CD14-positive monocyte (primary cell): ENCODE results near the gene ACTRT2. TPM values are rescaled to one million over a fixed set of nuclear protein-coding genes. Genes with fewer than 3 reads are reported as not detected.

Source experiments
- DNase-seq, 3 donors: peaks; one replicate each; pipeline ENCODE4 v3.0.0-alpha.2; 2011 to 2022
- H2AFZ ChIP-seq: 2 replicates; pipeline ENCODE4 v1.6.0; 2012; ENCODE audit warnings: mild to moderate bottlenecking, low read depth, low read length, inconsistent platforms; ENCODE audit not compliant: insufficient read depth, poor library complexity, severe bottlenecking
- H3K27ac ChIP-seq, 2 donors: 1 replicate in 1 of 2; 2 replicates in 1 of 2; pipeline ENCODE4 v1.5.1; 2012 to 2013; ENCODE audit warnings: low read length in 2 of 2, control low read depth in 1 of 2, inconsistent platforms in 1 of 2, low read depth in 1 of 2, mild to moderate bottlenecking in 1 of 2
- H3K27me3 ChIP-seq, 2 donors: one replicate each; pipeline versions ENCODE4 v1.6.0 to v1.6.1; 2011 to 2013; ENCODE audit warnings: low read length in 2 of 2; ENCODE audit not compliant: control insufficient read depth in 2 of 2, insufficient read depth in 2 of 2
- H3K36me3 ChIP-seq, 2 donors: replicated peaks in 1 of 2; 1 replicate in 1 of 2; 2 replicates in 1 of 2; pipeline versions ENCODE4 v1.5.1 to v1.6.1; 2012 to 2013; ENCODE audit warnings: low read length in 2 of 2, control low read depth in 1 of 2, inconsistent platforms in 1 of 2, mild to moderate bottlenecking in 1 of 2; ENCODE audit not compliant: insufficient read depth in 2 of 2, control insufficient read depth in 1 of 2
- H3K4me1 ChIP-seq, 2 donors: 1 replicate in 1 of 2; 2 replicates in 1 of 2; pipeline versions ENCODE4 v1.5.1 to v1.6.1; 2012 to 2013; ENCODE audit warnings: low read length in 2 of 2, control low read depth in 1 of 2, inconsistent platforms in 1 of 2, mild to moderate bottlenecking in 1 of 2, moderate library complexity in 1 of 2; ENCODE audit not compliant: insufficient read depth in 2 of 2, control insufficient read depth in 1 of 2
- H3K4me2 ChIP-seq: replicated peaks from 2 replicates; pipeline ENCODE3; 2012; ENCODE audit warnings: low read length, moderate library complexity, mild to moderate bottlenecking; ENCODE audit not compliant: poor library complexity, severe bottlenecking; ENCODE audit errors: extremely low read depth
- H3K4me3 ChIP-seq, 3 experiments: fragments of 200-600 bp in 1 of 3; sonication (generic) in 1 of 3; replicated peaks in 1 of 3; 1 replicate in 2 of 3; 2 replicates in 1 of 3; pipeline ENCODE4 v1.5.1; 2011 to 2013; ENCODE audit warnings: low read length in 3 of 3, mild to moderate bottlenecking in 3 of 3, control low read depth in 2 of 3, low read depth in 2 of 3, inconsistent platforms in 1 of 3, moderate library complexity in 1 of 3
- H3K79me2 ChIP-seq: 2 replicates; pipeline ENCODE4 v1.6.0; 2012; ENCODE audit warnings: mild to moderate bottlenecking, control low read depth, inconsistent platforms, low read length, moderate library complexity; ENCODE audit not compliant: insufficient read depth
- H3K9ac ChIP-seq: 2 replicates; pipeline ENCODE4 v1.6.0; 2017; ENCODE audit warnings: low read length, mild to moderate bottlenecking; ENCODE audit not compliant: insufficient read depth, poor library complexity, severe bottlenecking
- H3K9me3 ChIP-seq, 2 donors: replicated peaks in 1 of 2; 1 replicate in 1 of 2; 2 replicates in 1 of 2; pipeline versions ENCODE4 v1.5.1 to v1.6.1; 2012 to 2013; ENCODE audit warnings: low read length in 2 of 2, control low read depth in 1 of 2; ENCODE audit not compliant: control insufficient read depth in 1 of 2, insufficient read depth in 1 of 2
- H4K20me1 ChIP-seq: 2 replicates; pipeline ENCODE4 v1.6.0; 2012; ENCODE audit warnings: mild to moderate bottlenecking, low read length, control low read depth, moderate library complexity; ENCODE audit not compliant: insufficient read depth
- H3K27ac Mint-ChIP-seq, 7 donors: one replicate each; pipeline ENCODE4 v1.8.0; 2020; ENCODE audit warnings: mild to moderate bottlenecking in 7 of 7, mixed read lengths in 7 of 7, moderate library complexity in 6 of 7, inconsistent platforms in 2 of 7
- H3K27me3 Mint-ChIP-seq, 3 donors: one replicate each; pipeline ENCODE4 v1.8.0; 2021 to 2022; ENCODE audit warnings: low read depth in 3 of 3, mild to moderate bottlenecking in 3 of 3, mixed read lengths in 3 of 3, moderate library complexity in 3 of 3, inconsistent platforms in 1 of 3
- H3K36me3 Mint-ChIP-seq, 2 donors: one replicate each; pipeline ENCODE4 v1.8.0; 2020; ENCODE audit warnings: mixed read lengths in 2 of 2, inconsistent platforms in 1 of 2, mild to moderate bottlenecking in 1 of 2
- H3K4me1 Mint-ChIP-seq: one replicate; pipeline ENCODE4 v1.8.0; 2020; ENCODE audit warnings: mild to moderate bottlenecking, mixed read lengths
- H3K4me3 Mint-ChIP-seq, 2 donors: one replicate each; pipeline ENCODE4 v1.8.0; 2020; ENCODE audit warnings: mild to moderate bottlenecking in 2 of 2, mixed read lengths in 2 of 2, moderate library complexity in 1 of 2
- H3K9me3 Mint-ChIP-seq, 7 donors: one replicate each; pipeline ENCODE4 v1.8.0; 2020 to 2022; ENCODE audit warnings: mixed read lengths in 7 of 7, mild to moderate bottlenecking in 6 of 7, moderate library complexity in 6 of 7, inconsistent platforms in 2 of 7
- WGBS: methylation state at CpG from one replicate; pipeline ENCODE4 v1.1.5; 2013; ENCODE audit warnings: missing lambda C conversion rate; ENCODE audit not compliant: insufficient coverage; 5-methylcytosine and 5-hydroxymethylcytosine counted together
- intact Hi-C, 2 donors: fragments of 100-400 bp; cut with micrococcal nuclease; formaldehyde crosslinking; loops; one replicate each; pipeline versions ENCODE4 v1.15.0 to v1.15.1; 2023
- polyA plus RNA-seq, 3 donors: library from polyadenylated mRNA; depleted of rRNA in 1 of 3; unstranded in 2 of 3; stranded (reverse) in 1 of 3; fragments of 300-500 nt in 2 of 3; fragments of >200 nt in 1 of 3; fragmentation: Illumina TruSeq in 2 of 3; gene quantifications; 1 replicate in 2 of 3; 2 replicates in 1 of 3; pipeline ENCODE4 v1.2.3, GENCODE V29; 2012 to 2021
- TF ChIP-seq, protein P1 (sequence below): fragments of 200-600 bp; IDR thresholded peaks from one replicate; pipeline ENCODE4 v1.8.0; 2022; ENCODE audit warnings: antibody characterized with exemption, mild to moderate bottlenecking

Gene ACTRT2
- polyA plus RNA-seq, 3 donors, result not detected

DNA sequence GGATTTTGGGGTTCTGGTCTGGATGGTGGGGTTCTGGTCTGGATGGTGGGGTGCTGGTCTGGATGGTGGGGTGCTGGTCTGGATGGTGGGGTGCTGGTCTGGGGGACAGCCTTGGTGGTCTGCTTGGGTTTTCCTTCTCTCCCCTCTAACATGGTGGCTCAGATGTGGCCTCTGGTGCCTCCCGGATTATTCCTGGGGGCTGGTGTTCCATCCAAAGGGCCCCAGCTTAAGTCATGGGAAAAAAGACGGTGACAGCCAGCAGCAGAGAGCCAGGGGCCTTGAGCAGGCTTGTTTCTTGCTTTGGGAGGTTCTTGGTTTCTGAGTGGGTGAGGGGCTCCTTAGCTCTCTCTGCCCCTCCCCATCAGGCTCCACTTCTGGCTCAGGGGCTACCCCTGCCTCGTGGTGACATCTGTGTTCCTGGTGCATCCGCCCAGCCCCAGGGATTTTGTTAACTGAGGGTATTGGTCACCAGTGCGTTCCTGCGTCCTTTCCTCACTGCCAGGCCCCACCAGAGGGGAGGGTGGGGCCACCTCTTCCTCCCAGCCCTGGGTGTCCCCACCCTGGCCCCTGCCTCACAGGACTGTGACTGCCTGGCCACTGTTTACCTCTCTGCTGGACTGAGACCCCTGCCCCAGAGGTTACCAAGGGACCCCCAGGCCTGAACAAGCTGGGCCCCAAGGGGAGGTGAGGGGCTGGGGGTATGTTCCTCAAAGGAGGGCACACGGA is 43.2 kb upstream of the ACTRT2 start:
- Histone ChIP-seq H2AFZ (no peak overlapping the region), H3K36me3 (no peaks in the 10 kb centered on the region), H3K27ac (no peak overlapping the region), H3K4me2 (no peak overlapping the region), H3K4me3 (no peak overlapping the region), H3K4me1 (no peaks in the 10 kb centered on the region), H3K9ac (no peak overlapping the region), H3K9me3 (no peaks in the 10 kb centered on the region), H3K27me3 (peaks cover 0 to 3% of the 10 kb centered on the region in 2 donors), H4K20me1 (no peaks in the 10 kb centered on the region), H3K79me2 (no peaks in the 10 kb centered on the region)
- intact Hi-C loops, result no loop called here
- H3K4me3 Mint-ChIP-seq, result no peak overlapping the region
- DNase-seq, result no peak
- H3K9me3 Mint-ChIP-seq, result no peaks in the 10 kb centered on the region
- TF ChIP-seq, protein P1, sequence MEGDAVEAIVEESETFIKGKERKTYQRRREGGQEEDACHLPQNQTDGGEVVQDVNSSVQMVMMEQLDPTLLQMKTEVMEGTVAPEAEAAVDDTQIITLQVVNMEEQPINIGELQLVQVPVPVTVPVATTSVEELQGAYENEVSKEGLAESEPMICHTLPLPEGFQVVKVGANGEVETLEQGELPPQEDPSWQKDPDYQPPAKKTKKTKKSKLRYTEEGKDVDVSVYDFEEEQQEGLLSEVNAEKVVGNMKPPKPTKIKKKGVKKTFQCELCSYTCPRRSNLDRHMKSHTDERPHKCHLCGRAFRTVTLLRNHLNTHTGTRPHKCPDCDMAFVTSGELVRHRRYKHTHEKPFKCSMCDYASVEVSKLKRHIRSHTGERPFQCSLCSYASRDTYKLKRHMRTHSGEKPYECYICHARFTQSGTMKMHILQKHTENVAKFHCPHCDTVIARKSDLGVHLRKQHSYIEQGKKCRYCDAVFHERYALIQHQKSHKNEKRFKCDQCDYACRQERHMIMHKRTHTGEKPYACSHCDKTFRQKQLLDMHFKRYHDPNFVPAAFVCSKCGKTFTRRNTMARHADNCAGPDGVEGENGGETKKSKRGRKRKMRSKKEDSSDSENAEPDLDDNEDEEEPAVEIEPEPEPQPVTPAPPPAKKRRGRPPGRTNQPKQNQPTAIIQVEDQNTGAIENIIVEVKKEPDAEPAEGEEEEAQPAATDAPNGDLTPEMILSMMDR, result no peak
- 83% methylated on average over 1 of the region's 7 CpGs for WGBS
- H3K4me1 Mint-ChIP-seq, result no peaks in the 10 kb centered on the region
- no peaks in the 10 kb centered on the region for H3K36me3 Mint-ChIP-seq
- H3K27me3 Mint-ChIP-seq, result peaks cover 0 to 4% (median 3%) of the 10 kb centered on the region in 3 donors
- no peak overlapping the region for H3K27ac Mint-ChIP-seq

DNA sequence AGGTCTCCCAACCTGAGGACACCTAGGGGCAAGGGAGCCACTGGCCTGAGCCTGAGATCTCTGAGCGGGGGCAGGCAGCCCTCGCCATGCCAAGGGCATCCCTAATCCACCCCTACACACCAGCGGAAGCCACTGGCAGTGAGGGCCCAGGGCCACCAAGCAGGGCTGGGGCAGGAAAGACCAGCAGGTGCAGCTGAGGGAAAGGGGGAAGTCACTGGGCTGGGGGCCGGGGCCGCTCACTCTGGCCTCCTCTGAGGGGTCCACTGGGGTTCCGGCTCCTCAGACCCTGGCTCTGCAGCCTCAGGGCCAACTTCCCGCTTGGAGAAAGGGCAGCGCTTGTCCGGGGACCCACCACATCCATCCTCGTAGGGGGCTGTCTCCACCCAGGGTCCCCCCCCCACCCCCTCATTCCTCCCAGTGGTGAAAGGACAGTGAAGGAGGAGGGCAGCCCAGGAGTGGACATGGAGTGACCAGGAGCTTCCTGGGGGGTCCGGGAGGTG is 42.5 kb upstream of the ACTRT2 start:
- Histone ChIP-seq H3K27me3 (no peaks in the 10 kb centered on the region), H2AFZ (no peak overlapping the region), H3K4me1 (no peaks in the 10 kb centered on the region), H3K9me3 (no peaks in the 10 kb centered on the region), H3K4me3 (no peak overlapping the region), H3K27ac (no peak overlapping the region), H3K9ac (no peak overlapping the region), H3K36me3 (no peaks in the 10 kb centered on the region), H3K79me2 (no peaks in the 10 kb centered on the region), H4K20me1 (no peaks in the 10 kb centered on the region), H3K4me2 (no peak overlapping the region)
- TF ChIP-seq, protein P1, result no peak
- Mint-ChIP-seq H3K9me3 (no peaks in the 10 kb centered on the region), H3K27ac (no peak overlapping the region), H3K36me3 (no peaks in the 10 kb centered on the region), H3K4me3 (no peak overlapping the region), H3K4me1 (no peaks in the 10 kb centered on the region), H3K27me3 (peaks cover 0 to 3% (median 2%) of the 10 kb centered on the region in 3 donors)
- no peak for DNase-seq
- intact Hi-C loops, result no loop called here
- WGBS, result 43% methylated on average over 2 of the region's 11 CpGs
